Kidney (tissue), 14 donors: ENCODE results near the gene BABAM2. TPM values are rescaled to one million over a fixed set of nuclear protein-coding genes. Genes with fewer than 3 reads are reported as not detected.

Source experiments
- DNase-seq, 5 donors: peaks; one replicate each; pipeline ENCODE4 v3.0.0-alpha.2; 2013 to 2020
- FAIRE-seq: peaks from 2 replicates; lab custom pipeline; 2012; peaks lifted over from hg19 to GRCh38; lab: Jason Lieb, UNC
- H3K27ac ChIP-seq, 2 donors: one replicate each; pipeline ENCODE4 v1.7.0; 2013; ENCODE audit warnings: low read depth in 2 of 2, low read length in 2 of 2, inconsistent platforms in 1 of 2
- H3K27me3 ChIP-seq: one replicate; pipeline ENCODE4 v1.7.1; 2013; ENCODE audit warnings: low read length, inconsistent platforms; ENCODE audit not compliant: control insufficient read depth, insufficient read depth
- H3K36me3 ChIP-seq, 3 donors: one replicate each; pipeline versions ENCODE4 v1.7.0 to v1.7.1; 2013; ENCODE audit warnings: low read length in 3 of 3, control low read depth in 1 of 3, inconsistent platforms in 1 of 3; ENCODE audit not compliant: insufficient read depth in 3 of 3, control insufficient read depth in 2 of 3
- H3K4me1 ChIP-seq, 3 donors: one replicate each; pipeline versions ENCODE4 v1.7.0 to v1.7.1; 2013; ENCODE audit warnings: low read length in 3 of 3, inconsistent platforms in 1 of 3, low read depth in 1 of 3; ENCODE audit not compliant: control insufficient read depth in 2 of 3, insufficient read depth in 2 of 3
- H3K4me3 ChIP-seq, 3 donors: one replicate each; pipeline versions ENCODE4 v1.7.0 to v1.8.1; 2013; ENCODE audit warnings: low read length in 3 of 3, control low read depth in 1 of 3, inconsistent platforms in 1 of 3
- H3K9ac ChIP-seq, 3 donors: one replicate each; pipeline versions ENCODE4 v1.7.0 to v1.7.1; 2013; ENCODE audit warnings: low read length in 3 of 3, control low read depth in 1 of 3, inconsistent platforms in 1 of 3
- H3K9me3 ChIP-seq, 3 donors: one replicate each; pipeline versions ENCODE4 v1.7.0 to v1.7.1; 2013; ENCODE audit warnings: low read length in 3 of 3, control low read depth in 1 of 3, inconsistent platforms in 1 of 3; ENCODE audit not compliant: control insufficient read depth in 2 of 3, insufficient read depth in 1 of 3
- intact Hi-C: fragments of 100-400 bp; cut with DNase I; formaldehyde crosslinking; loops from one replicate; pipeline ENCODE4 v1.11.1; 2022
- polyA plus RNA-seq: library from polyadenylated mRNA; stranded (reverse); fragments of 350-450 nt; fragmentation: Illumina TruSeq; extraction: RNeasy Lipid Tissue Mini Kit (QIAGEN cat#74804); gene quantifications from one replicate; pipeline ENCODE4 v1.2.3, GENCODE V29; 2014; ENCODE audit warnings: low read depth, low replicate concordance; ENCODE audit not compliant: insufficient read depth
- total RNA-seq: library from RNA; stranded (reverse); fragmentation: NEBNext Ultra II Directional; extraction: Animal tissue kit (Norgen Biotek cat#: 25700); gene quantifications from one replicate; pipeline ENCODE4 v1.2.1, GENCODE V29; 2021
- TF ChIP-seq, protein P1 (sequence below): IDR thresholded peaks from 3 replicates; pipeline ENCODE4 v1.5.1; 2012; ENCODE audit warnings: mild to moderate bottlenecking, moderate library complexity, borderline replicate concordance; ENCODE audit not compliant: insufficient read depth; ENCODE audit errors: extremely low read depth
- donor health status: control.
- donor health status: control.
- donor health status: control.
- donor health status: control.
- donor health status: control.
- donor health status: DM: yes; HTN: yes; CAD: no.
- donor health status: Normal renal cell carcinoma (clear cell type).

BABAM2 gene
- total and polyA plus RNA-seq, 2 donors from 2014 or later = 68.4 to 74.1 TPM

DNA sequence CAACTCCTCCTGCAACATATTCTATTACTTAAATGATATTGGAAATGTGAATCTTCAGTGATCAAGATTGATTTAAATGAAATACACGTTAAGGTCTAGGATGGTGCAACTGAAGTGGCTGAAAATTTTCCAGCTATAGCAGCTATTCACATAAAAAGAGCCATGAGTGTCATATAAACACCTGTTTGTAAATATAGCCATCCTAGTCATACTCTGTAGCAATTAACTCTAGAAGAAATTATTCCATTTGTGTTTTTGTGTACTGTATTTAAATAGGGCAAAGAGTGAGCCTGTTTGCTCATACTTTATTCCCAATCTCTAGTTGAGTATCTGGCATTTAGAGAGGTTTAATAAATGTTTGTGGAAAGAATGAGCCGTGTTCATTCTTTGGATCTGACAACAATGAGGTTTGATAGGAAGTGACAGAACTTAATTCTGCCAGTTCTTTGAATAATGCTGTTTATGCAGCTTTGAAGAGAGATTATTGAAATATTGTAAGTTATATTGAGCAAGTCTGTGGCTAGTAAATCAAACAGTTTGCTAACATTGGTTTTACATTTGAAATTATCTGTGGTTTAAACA lies 49.7 kb downstream of the BABAM2 start:
- Histone ChIP-seq H3K27ac (no peak overlapping the region), H3K27me3 (no peaks in the 10 kb centered on the region), H3K4me3 (no peak overlapping the region), H3K36me3 (no peaks in the 10 kb centered on the region), H3K9me3 (no peaks in the 10 kb centered on the region), H3K9ac (no peak overlapping the region), H3K4me1 (peaks cover 0 to 2% (median 0%) of the 10 kb centered on the region in 3 donors)
- intact Hi-C loops = no loop called here
- FAIRE-seq = peak; percentile 41
- no peak for DNase-seq
- TF ChIP-seq, protein P1, sequence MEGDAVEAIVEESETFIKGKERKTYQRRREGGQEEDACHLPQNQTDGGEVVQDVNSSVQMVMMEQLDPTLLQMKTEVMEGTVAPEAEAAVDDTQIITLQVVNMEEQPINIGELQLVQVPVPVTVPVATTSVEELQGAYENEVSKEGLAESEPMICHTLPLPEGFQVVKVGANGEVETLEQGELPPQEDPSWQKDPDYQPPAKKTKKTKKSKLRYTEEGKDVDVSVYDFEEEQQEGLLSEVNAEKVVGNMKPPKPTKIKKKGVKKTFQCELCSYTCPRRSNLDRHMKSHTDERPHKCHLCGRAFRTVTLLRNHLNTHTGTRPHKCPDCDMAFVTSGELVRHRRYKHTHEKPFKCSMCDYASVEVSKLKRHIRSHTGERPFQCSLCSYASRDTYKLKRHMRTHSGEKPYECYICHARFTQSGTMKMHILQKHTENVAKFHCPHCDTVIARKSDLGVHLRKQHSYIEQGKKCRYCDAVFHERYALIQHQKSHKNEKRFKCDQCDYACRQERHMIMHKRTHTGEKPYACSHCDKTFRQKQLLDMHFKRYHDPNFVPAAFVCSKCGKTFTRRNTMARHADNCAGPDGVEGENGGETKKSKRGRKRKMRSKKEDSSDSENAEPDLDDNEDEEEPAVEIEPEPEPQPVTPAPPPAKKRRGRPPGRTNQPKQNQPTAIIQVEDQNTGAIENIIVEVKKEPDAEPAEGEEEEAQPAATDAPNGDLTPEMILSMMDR = no peak

DNA sequence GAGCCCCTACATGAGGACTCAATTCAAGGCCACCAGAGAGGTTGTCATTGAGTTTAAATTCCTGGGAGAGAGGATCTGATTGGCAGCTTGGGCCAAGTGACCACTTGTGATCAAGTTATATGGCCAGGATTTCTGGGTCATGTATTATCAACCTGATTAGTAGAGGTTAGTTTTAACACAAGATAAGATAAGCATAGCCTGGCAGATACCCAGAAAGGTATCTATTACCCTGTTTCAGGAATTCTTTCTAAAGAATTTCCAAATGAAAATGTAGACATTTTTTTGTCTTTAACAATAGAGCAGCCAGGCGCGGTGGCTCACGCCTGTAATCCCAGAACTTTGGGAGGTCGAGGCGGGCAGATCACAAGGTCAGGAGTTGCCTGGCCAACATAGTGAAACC lies 50.5 kb downstream of the BABAM2 start:
- Histone ChIP-seq H3K36me3 (no peaks in the 10 kb centered on the region), H3K4me3 (no peak overlapping the region), H3K4me1 (peaks cover 0 to 2% (median 0%) of the 10 kb centered on the region in 3 donors), H3K27ac (no peak overlapping the region), H3K9ac (no peak overlapping the region), H3K27me3 (no peaks in the 10 kb centered on the region), H3K9me3 (no peaks in the 10 kb centered on the region)
- no peak for FAIRE-seq
- TF ChIP-seq, protein P1 = no peak
- intact Hi-C loops = no loop called here
- DNase-seq = no peak

- no peaks in the 10 kb centered on the region for H3K27me3 ChIP-seq
- TF ChIP-seq, protein P1 = no peak
- DNase-seq = peak in 1 of 5 donors; percentile 14
- no peak for FAIRE-seq
- no peak overlapping the region for H3K9ac ChIP-seq
- no peak overlapping the region for H3K27ac ChIP-seq
- no peaks in the 10 kb centered on the region for H3K9me3 ChIP-seq
- no peak overlapping the region for H3K4me3 ChIP-seq
- intact Hi-C loops = no loop called here
- H3K36me3 ChIP-seq = no peaks in the 10 kb centered on the region
- peaks cover 0 to 4% (median 0%) of the 10 kb centered on the region in 3 donors for H3K4me1 ChIP-seq
Measured at GRCh38 chr2:27942612-27943547, 52.4 kb downstream of the BABAM2 start.
